Natural killer cell (primary cell): ENCODE data around the gene PRKAA1. TPM values are rescaled to one million over a fixed set of nuclear protein-coding genes. Genes with fewer than 3 reads are reported as not detected.
A peak's percentile ranks its signal among the peaks of the same experiment; 100 is the strongest.

Experiments used
- ATAC-seq, 3 donors: fragments of 150-1000 bp in 2 of 3; fragments of 200-7000 bp in 1 of 3; cut with Tn5 transposase; 1 replicate in 1 of 3; 2 replicates in 2 of 3; pipeline ENCODE4 v1.10.0; 2021; ENCODE audit warnings: mild to moderate bottlenecking in 2 of 3, moderate library complexity in 2 of 3
- DNase-seq, 2 donors: peaks; one replicate each; pipeline versions ENCODE4 v3.0.0 to v3.0.0-alpha.2; 2013 to 2021; ENCODE audit warnings: mixed read lengths in 1 of 2
- H3K27ac ChIP-seq: one replicate; pipeline ENCODE4 v1.5.1; 2013; ENCODE audit warnings: mild to moderate bottlenecking, low read length
- H3K27me3 ChIP-seq: one replicate; pipeline ENCODE4 v1.6.1; 2013; ENCODE audit warnings: low read length; ENCODE audit not compliant: control insufficient read depth, insufficient read depth
- H3K36me3 ChIP-seq: one replicate; pipeline ENCODE4 v1.6.1; 2013; ENCODE audit warnings: low read length; ENCODE audit not compliant: control insufficient read depth, insufficient read depth
- H3K4me1 ChIP-seq: one replicate; pipeline ENCODE4 v1.6.1; 2013; ENCODE audit warnings: low read length; ENCODE audit not compliant: control insufficient read depth, insufficient read depth
- H3K4me3 ChIP-seq: one replicate; pipeline ENCODE4 v1.5.1; 2013; ENCODE audit warnings: low read length
- H3K9me3 ChIP-seq: one replicate; pipeline ENCODE4 v1.6.1; 2013; ENCODE audit warnings: low read length; ENCODE audit not compliant: control insufficient read depth, insufficient read depth
- H3K27ac Mint-ChIP-seq, 2 donors: one replicate each; pipeline ENCODE4 v1.8.0; 2022; ENCODE audit warnings: mild to moderate bottlenecking in 2 of 2, mixed read lengths in 2 of 2, moderate library complexity in 1 of 2
- H3K27me3 Mint-ChIP-seq, 2 donors: one replicate each; pipeline ENCODE4 v1.8.0; 2022; ENCODE audit warnings: low read depth in 2 of 2, mixed read lengths in 2 of 2
- H3K36me3 Mint-ChIP-seq: one replicate; pipeline ENCODE4 v1.8.0; 2022; ENCODE audit warnings: mixed read lengths
- H3K4me1 Mint-ChIP-seq, 2 donors: one replicate each; pipeline ENCODE4 v1.8.0; 2022; ENCODE audit warnings: mixed read lengths in 2 of 2
- H3K4me3 Mint-ChIP-seq: one replicate; pipeline ENCODE4 v1.8.0; 2022; ENCODE audit warnings: mild to moderate bottlenecking, moderate library complexity, mixed read lengths
- H3K9me3 Mint-ChIP-seq, 2 donors: one replicate each; pipeline ENCODE4 v1.8.0; 2022; ENCODE audit warnings: mixed read lengths in 2 of 2
- WGBS: methylation state at CpG from one replicate; pipeline ENCODE4 v1.1.7; 2013; ENCODE audit warnings: missing lambda C conversion rate; ENCODE audit not compliant: insufficient coverage; 5-methylcytosine and 5-hydroxymethylcytosine counted together
- intact Hi-C: fragments of 100-400 bp; cut with micrococcal nuclease; formaldehyde crosslinking; loops from one replicate; pipeline ENCODE4 v1.14.2; 2022
- total RNA-seq, 4 donors: library from RNA; stranded (reverse); fragments of 120-200 nt in 1 of 4; gene quantifications; one replicate each; pipeline versions ENCODE4 v1.2.3 to v1.2.4, GENCODE V29; 2013 to 2022
- TF ChIP-seq, protein P1 (sequence below): fragments of 200-600 bp; IDR thresholded peaks from one replicate; pipeline ENCODE4 v1.8.0; 2022; ENCODE audit warnings: antibody characterized with exemption

Gene PRKAA1
- total RNA-seq, 3 donors from 2014 or later (not counting 1 experiment from before 2014, with no cell fraction given): 120 to 165 (median 122) TPM

DNA sequence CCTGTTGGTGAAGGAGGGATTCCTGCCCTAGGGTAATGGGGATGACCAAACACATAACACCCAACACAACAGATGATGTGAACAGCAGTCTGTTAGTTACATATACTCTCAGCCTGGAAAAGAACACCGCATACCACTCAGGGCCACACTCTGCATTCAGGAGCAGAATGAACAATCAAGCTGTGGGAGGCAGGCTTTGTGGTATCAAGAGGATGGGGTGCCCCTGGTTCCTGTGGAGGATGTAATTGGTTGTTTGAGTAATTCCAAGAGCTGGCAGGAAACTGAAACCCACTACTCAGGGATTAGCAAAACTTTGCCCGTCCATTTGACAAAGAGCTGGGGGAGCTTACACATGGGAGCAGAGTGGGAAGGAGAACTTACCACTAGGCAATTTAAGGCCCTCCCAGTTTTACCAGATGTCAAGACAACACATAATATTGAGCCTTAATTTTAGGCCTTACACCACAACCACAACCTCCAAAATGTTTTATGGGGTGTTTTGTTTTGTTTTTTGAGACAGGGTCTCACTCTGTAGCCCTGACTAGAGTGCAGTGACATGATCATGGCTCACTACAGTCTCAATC lies 15.6 kb upstream of the PRKAA1 start:
- Histone ChIP-seq H3K4me1 (no peaks in the 10 kb centered on the region), H3K4me3 (no peak overlapping the region), H3K9me3 (no peaks in the 10 kb centered on the region), H3K27me3 (no peaks in the 10 kb centered on the region), H3K36me3 (no peaks in the 10 kb centered on the region), H3K27ac (no peak overlapping the region)
- TF ChIP-seq, protein P1, sequence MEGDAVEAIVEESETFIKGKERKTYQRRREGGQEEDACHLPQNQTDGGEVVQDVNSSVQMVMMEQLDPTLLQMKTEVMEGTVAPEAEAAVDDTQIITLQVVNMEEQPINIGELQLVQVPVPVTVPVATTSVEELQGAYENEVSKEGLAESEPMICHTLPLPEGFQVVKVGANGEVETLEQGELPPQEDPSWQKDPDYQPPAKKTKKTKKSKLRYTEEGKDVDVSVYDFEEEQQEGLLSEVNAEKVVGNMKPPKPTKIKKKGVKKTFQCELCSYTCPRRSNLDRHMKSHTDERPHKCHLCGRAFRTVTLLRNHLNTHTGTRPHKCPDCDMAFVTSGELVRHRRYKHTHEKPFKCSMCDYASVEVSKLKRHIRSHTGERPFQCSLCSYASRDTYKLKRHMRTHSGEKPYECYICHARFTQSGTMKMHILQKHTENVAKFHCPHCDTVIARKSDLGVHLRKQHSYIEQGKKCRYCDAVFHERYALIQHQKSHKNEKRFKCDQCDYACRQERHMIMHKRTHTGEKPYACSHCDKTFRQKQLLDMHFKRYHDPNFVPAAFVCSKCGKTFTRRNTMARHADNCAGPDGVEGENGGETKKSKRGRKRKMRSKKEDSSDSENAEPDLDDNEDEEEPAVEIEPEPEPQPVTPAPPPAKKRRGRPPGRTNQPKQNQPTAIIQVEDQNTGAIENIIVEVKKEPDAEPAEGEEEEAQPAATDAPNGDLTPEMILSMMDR: no peak
- H3K9me3 Mint-ChIP-seq: no peaks in the 10 kb centered on the region
- no peaks in the 10 kb centered on the region for H3K36me3 Mint-ChIP-seq
- intact Hi-C loops: no loop called here
- no peaks in the 10 kb centered on the region for H3K4me1 Mint-ChIP-seq
- H3K4me3 Mint-ChIP-seq: no peak overlapping the region
- no peaks in the 10 kb centered on the region for H3K27me3 Mint-ChIP-seq
- no peak for DNase-seq
- 67% methylated on average over 2 of the region's 2 CpGs for WGBS
- no peak overlapping the region for H3K27ac Mint-ChIP-seq
- no peak for ATAC-seq

DNA sequence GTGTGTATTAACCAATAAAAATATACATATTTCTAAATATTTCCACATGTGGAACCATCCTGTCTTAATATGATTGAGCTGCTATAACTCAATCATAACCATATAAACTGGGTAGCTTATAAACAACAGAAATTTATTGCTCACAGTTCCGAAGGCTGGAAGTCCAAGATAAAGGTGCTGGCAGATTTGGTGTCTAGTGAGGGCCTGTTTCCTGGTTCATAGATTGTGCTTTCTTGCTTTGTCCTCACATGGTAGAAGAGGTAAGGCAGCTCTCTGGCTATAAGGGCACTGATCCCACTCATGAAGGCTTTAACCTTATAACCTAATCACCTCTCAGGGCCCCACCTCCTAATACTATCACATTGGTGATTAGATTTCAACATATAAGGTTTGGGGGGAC lies 14.0 kb upstream of the PRKAA1 start:
- Histone ChIP-seq H3K4me1 (peaks cover 6% of the 10 kb centered on the region), H3K27ac (no peak overlapping the region), H3K36me3 (no peaks in the 10 kb centered on the region), H3K9me3 (no peaks in the 10 kb centered on the region), H3K27me3 (no peaks in the 10 kb centered on the region), H3K4me3 (no peak overlapping the region)
- H3K4me1 Mint-ChIP-seq: no peaks in the 10 kb centered on the region
- 0% methylated on average over 1 of the region's 1 CpG for WGBS
- TF ChIP-seq, protein P1: no peak
- intact Hi-C loops: no loop called here
- no peaks in the 10 kb centered on the region for H3K36me3 Mint-ChIP-seq
- H3K9me3 Mint-ChIP-seq: no peaks in the 10 kb centered on the region
- H3K27me3 Mint-ChIP-seq: no peaks in the 10 kb centered on the region
- H3K4me3 Mint-ChIP-seq: no peak overlapping the region
- DNase-seq (no peak), ATAC-seq (no peak)
- H3K27ac Mint-ChIP-seq: no peak overlapping the region

- peak overlapping the region; percentile 60 for H3K4me3 Mint-ChIP-seq
- H3K4me1 Mint-ChIP-seq: peaks cover 9 to 10% of the 10 kb centered on the region in 2 donors
Measured at GRCh38 chr5:40801771-40802562, 3.8 kb upstream of the PRKAA1 start.

More at GRCh38 chr5:40801771-40802562, 3.8 kb upstream of the PRKAA1 start:
- no peaks in the 10 kb centered on the region for H3K36me3 ChIP-seq
- no peak overlapping the region for H3K4me3 ChIP-seq
- no peaks in the 10 kb centered on the region for H3K36me3 Mint-ChIP-seq
- intact Hi-C loops: no loop called here
- 100% methylated on average over 1 of the region's 8 CpGs for WGBS
- DNase-seq (no peak), ATAC-seq (no peak)
- no peak overlapping the region for H3K27ac ChIP-seq
- H3K9me3 ChIP-seq: no peaks in the 10 kb centered on the region
- H3K4me1 ChIP-seq: peaks cover 3% of the 10 kb centered on the region
- no peaks in the 10 kb centered on the region for H3K27me3 ChIP-seq
- H3K27ac Mint-ChIP-seq: peak overlapping the region in 1 of 2 donors; percentile 48
- no peaks in the 10 kb centered on the region for H3K9me3 Mint-ChIP-seq
- TF ChIP-seq, protein P1: no peak
- peaks cover 0 to 7% of the 10 kb centered on the region in 2 donors for H3K27me3 Mint-ChIP-seq
